K562 (cell line): ENCODE results near the gene ARHGDIA. TPM values are rescaled to one million over a fixed set of nuclear protein-coding genes. Genes with fewer than 3 reads are reported as not detected.
A peak's percentile ranks its signal among the peaks of the same experiment; 100 is the strongest.

Source experiments
- ATAC-seq: fragments of 200-7000 bp; cut with Tn5 transposase; 3 replicates; pipeline ENCODE4 v1.9.1; 2020; ENCODE audit warnings: moderate library complexity
- BruUV-seq: library from RNA; stranded (reverse); fragments of 400-500 nt; replicated peaks from 2 replicates; lab custom pipeline; 2021; lab: Mats Ljungman, UMichigan
- CTCF ChIA-PET: fragments of 300-600 bp; formaldehyde crosslinking; extraction: SDS; loops from one replicate; lab custom pipeline; 2021; ENCODE audit warnings: low intra/inter-chr PET ratio; lab: Yijun Ruan, JAX
- POLR2A ChIA-PET: fragments of 300-600, 350-650 bp; sonication (Branson Sonifier 250); formaldehyde crosslinking; extraction: SDS; loops from one replicate; lab custom pipeline; 2021; ENCODE audit warnings: antibody characterized with exemption, inconsistent platforms; lab: Yijun Ruan, JAX
- DNase-seq, 4 experiments: peaks; one replicate each; pipeline versions ENCODE4 v3.0.0 to v3.0.0-alpha.2; 2011 to 2018; ENCODE audit warnings: low spot score in 3 of 4, mixed read lengths in 3 of 4; ENCODE audit errors: extremely low read depth in 1 of 4
- FAIRE-seq: peaks from 2 replicates; lab custom pipeline; 2011; peaks lifted over from hg19 to GRCh38; lab: Jason Lieb, UNC
- H2AFZ ChIP-seq: 2 replicates; pipeline ENCODE4 v1.6.0; 2011; ENCODE audit warnings: low read depth, low read length, control low read depth, inconsistent platforms
- H3K27ac ChIP-seq: fragments of 200-600 bp; 3 replicates; pipeline ENCODE4 v1.8.0; 2011; ENCODE audit warnings: low read depth, mild to moderate bottlenecking, control low read depth, inconsistent platforms, low read length, moderate library complexity, mixed read lengths; ENCODE audit errors: extremely low read depth
- H3K27me3 ChIP-seq, 2 experiments: fragments of 300-600 bp in 1 of 2; 2 replicates in 1 of 2; 3 replicates in 1 of 2; pipeline versions ENCODE4 v1.6.0 to v1.8.0; 2011; ENCODE audit warnings: inconsistent platforms in 2 of 2, low read length in 2 of 2, mild to moderate bottlenecking in 1 of 2, mixed read lengths in 1 of 2, moderate library complexity in 1 of 2; ENCODE audit not compliant: control insufficient read depth in 2 of 2, insufficient read depth in 2 of 2
- H3K36me3 ChIP-seq: fragments of 300-600 bp; 3 replicates; pipeline ENCODE4 v1.8.0; 2011; ENCODE audit warnings: mild to moderate bottlenecking, low read length, inconsistent platforms; ENCODE audit not compliant: control insufficient read depth, insufficient read depth
- H3K4me1 ChIP-seq, 2 experiments: fragments of 200-600 bp in 1 of 2; replicated peaks in 1 of 2; 2 replicates in 1 of 2; 3 replicates in 1 of 2; pipeline versions ENCODE4 v1.5.1 to v1.8.0; 2011; ENCODE audit warnings: inconsistent platforms in 2 of 2, low read length in 2 of 2, mild to moderate bottlenecking in 1 of 2, mixed read lengths in 1 of 2, moderate library complexity in 1 of 2; ENCODE audit not compliant: control insufficient read depth in 2 of 2, insufficient read depth in 2 of 2
- H3K4me2 ChIP-seq: 2 replicates; pipeline ENCODE4 v1.6.1; 2011; ENCODE audit warnings: low read length, control low read depth, inconsistent platforms, mixed read lengths; ENCODE audit not compliant: insufficient read depth
- H3K4me3 ChIP-seq: fragments of 200-600 bp; sonication (generic), shearing (Covaris generic); 2 replicates; pipeline ENCODE4 v1.5.1; 2016; ENCODE audit warnings: control low read depth, inconsistent platforms
- H3K79me2 ChIP-seq: fragments of 200-600 bp; 3 replicates; pipeline ENCODE4 v1.8.0; 2011; ENCODE audit warnings: low read length, inconsistent platforms; ENCODE audit not compliant: control insufficient read depth, insufficient read depth
- H3K9ac ChIP-seq, 2 experiments: 2 replicates each; pipeline versions ENCODE4 v1.6.0 to v1.6.1; 2011; ENCODE audit warnings: low read depth in 2 of 2, low read length in 2 of 2, control low read depth in 1 of 2, inconsistent platforms in 1 of 2, mild to moderate bottlenecking in 1 of 2, mixed read lengths in 1 of 2; ENCODE audit not compliant: insufficient read depth in 1 of 2
- H3K9me1 ChIP-seq: one replicate; pipeline ENCODE4 v1.6.0; 2011; ENCODE audit warnings: inconsistent platforms, mild to moderate bottlenecking, low read length, moderate library complexity; ENCODE audit not compliant: control insufficient read depth, insufficient read depth
- H3K9me3 ChIP-seq: replicated peaks from 2 replicates; pipeline ENCODE4 v1.5.1; 2011; ENCODE audit warnings: low read depth, low read length, inconsistent platforms; ENCODE audit not compliant: control insufficient read depth, insufficient read depth
- H4K20me1 ChIP-seq: replicated peaks from 2 replicates; pipeline ENCODE4 v1.6.1; 2011; ENCODE audit warnings: low read length, inconsistent platforms, mixed read lengths; ENCODE audit not compliant: control insufficient read depth, insufficient read depth
- BRD9 ChIP-seq: fragments of 450-650 bp; IDR thresholded peaks from 2 replicates; pipeline ENCODE4 v1.6.1; 2018; ENCODE audit warnings: low read depth; ENCODE audit not compliant: partially characterized antibody
- FIP1L1 ChIP-seq: fragments of 200-400 bp; formaldehyde crosslinking; IDR thresholded peaks from 2 replicates; pipeline ENCODE4 v1.6.1; 2018; ENCODE audit warnings: mild to moderate bottlenecking, low read depth, low read length; ENCODE audit not compliant: poor library complexity, severe bottlenecking
- MAFK ChIP-seq: IDR thresholded peaks from 2 replicates; pipeline ENCODE4 v1.6.1; 2011; ENCODE audit warnings: low read length, improper control_type of control experiment
- MEIS2 ChIP-seq: fragments of 450-650 bp; IDR thresholded peaks from 2 replicates; pipeline ENCODE4 v1.6.1; 2014; ENCODE audit warnings: mild to moderate bottlenecking; ENCODE audit not compliant: partially characterized antibody
- NR2C1 ChIP-seq, 2 experiments: fragments of 450-650 bp; IDR thresholded peaks; 2 replicates each; pipeline ENCODE4 v1.6.1; 2017; ENCODE audit warnings: mild to moderate bottlenecking in 2 of 2, antibody characterized with exemption in 1 of 2, inconsistent platforms in 1 of 2, missing compliant biosample characterization in 1 of 2, missing genetic modification characterization in 1 of 2
- POLR2A ChIP-seq: fragments of 450-650 bp; conservative IDR thresholded peaks from 2 replicates; pipeline ENCODE4 v1.6.1; 2016
- POLR2B ChIP-seq: fragments of 450-650 bp; IDR thresholded peaks from 2 replicates; pipeline ENCODE4 v1.6.1; 2018; ENCODE audit warnings: low read depth; ENCODE audit not compliant: partially characterized antibody
- POLR2G ChIP-seq: fragments of 200-400 bp; formaldehyde crosslinking; IDR thresholded peaks from 2 replicates; pipeline ENCODE4 v1.6.1; 2017; ENCODE audit warnings: low read depth, mild to moderate bottlenecking, antibody characterized with exemption, low read length, moderate library complexity
- RBFOX2 ChIP-seq: fragments of 200-400 bp; formaldehyde crosslinking; IDR thresholded peaks from 2 replicates; pipeline ENCODE4 v1.6.1; 2017; ENCODE audit warnings: low read depth, mild to moderate bottlenecking, low read length, moderate library complexity
- RBM22 ChIP-seq: fragments of 200-400 bp; formaldehyde crosslinking; IDR thresholded peaks from 2 replicates; pipeline ENCODE4 v1.6.1; 2018; ENCODE audit warnings: low read length, low read depth; ENCODE audit not compliant: poor library complexity, severe bottlenecking
- SAP30 ChIP-seq: fragments of 200-600 bp; sonication (generic); IDR thresholded peaks from 2 replicates; pipeline ENCODE4 v1.6.1; 2012; ENCODE audit warnings: borderline replicate concordance, low read depth, mild to moderate bottlenecking, moderate library complexity, low read length, control low read depth, inconsistent platforms; ENCODE audit not compliant: insufficient read depth, poor library complexity, severe bottlenecking
- STAG1 ChIP-seq: sonication (generic); formaldehyde crosslinking; IDR thresholded peaks from 2 replicates; pipeline ENCODE4 v1.5.0; 2020; ENCODE audit warnings: missing genetic modification reagents, borderline replicate concordance
- SUPT5H ChIP-seq: fragments of 450-650 bp; IDR thresholded peaks from 2 replicates; pipeline ENCODE4 v1.6.1; 2016
- ZBTB17 ChIP-seq: fragments of 450-650 bp; formaldehyde crosslinking; IDR thresholded peaks from 2 replicates; pipeline ENCODE4 v1.4.0; 2020; ENCODE audit warnings: mild to moderate bottlenecking
- ZFP30 ChIP-seq: fragments of 250-450 bp; sonication (Bioruptor Pico); IDR thresholded peaks from 2 replicates; pipeline ENCODE4 v1.8.0; 2022; ENCODE audit warnings: moderate library complexity, mild to moderate bottlenecking, inconsistent platforms, borderline replicate concordance
- ZNF699 ChIP-seq: fragments of 250-450 bp; sonication (Bioruptor Pico); IDR thresholded peaks from 2 replicates; pipeline ENCODE4 v1.8.0; 2021; ENCODE audit warnings: mild to moderate bottlenecking, moderate library complexity; ENCODE audit not compliant: insufficient replicate concordance
- ZNF717 ChIP-seq: fragments of 250-450 bp; sonication (Bioruptor Pico); IDR thresholded peaks from 2 replicates; pipeline ENCODE4 v1.5.0; 2021
- WGBS: fragments of 100-300 bp; shearing (Covaris generic); methylation state at CpG from one replicate; pipeline ENCODE4 v1.1.6; 2016; ENCODE audit warnings: low coverage, mixed read lengths; ENCODE audit not compliant: insufficient coverage; ENCODE audit errors: missing lambda C conversion rate; 5-methylcytosine and 5-hydroxymethylcytosine counted together
- in situ Hi-C: fragments of 300-500 bp; cut with MboI; formaldehyde crosslinking; loops from 4 replicates; pipeline ENCODE4 v1.15.0; 2018; ENCODE audit warnings: inconsistent platforms, mixed read lengths
- intact Hi-C: fragments of 100-400 bp; cut with micrococcal nuclease; formaldehyde crosslinking; loops from 2 replicates; pipeline ENCODE4 v1.14.2; 2022
- polyA plus RNA-seq, 8 experiments: library from polyadenylated mRNA; depleted of rRNA in 4 of 8; stranded (reverse) in 5 of 8; unstranded in 3 of 8; fragments of >200 nt; fragmentation: Nextera tagmentation in 2 of 8; fragmentation: Illumina TruSeq in 1 of 8; extraction: Ambion mirVana in 2 of 8; extraction: Trizol in 1 of 8; gene quantifications; 2 replicates each; pipeline versions ENCODE4 v1.2.1 to v1.2.3, GENCODE V29; 2011 to 2014; ENCODE audit warnings: inconsistent platforms in 1 of 8, missing spikeins in 1 of 8
- total RNA-seq, 7 experiments: library from RNA; depleted of rRNA in 6 of 7; stranded (reverse); fragments of >200 nt in 6 of 7; fragmentation: Illumina TruSeq in 2 of 7; extraction: Trizol in 2 of 7; gene quantifications; 2 replicates each; pipeline versions ENCODE4 v1.2.1 to v1.2.3, GENCODE V29; 2011 to 2021; ENCODE audit warnings: low replicate concordance in 1 of 7

The ARHGDIA gene
- total and polyA plus RNA-seq, 9 of the 15 experiments (the other 6 are each of a cell fraction or from before 2014, with no cell fraction given) = 9.6 to 340 (median 97.6) TPM

GRCh38 chr17:81844327-81844851 is 26.7 kb downstream of the ARHGDIA start:
- intact Hi-C loops (no loop called here), in situ Hi-C loops (no loop called here)
- POLR2A ChIA-PET = interaction anchor here (0.9 to 8.0 kb wide), 8 partner anchors 9 to 25 kb away, joined by 3 to 85 read pairs (median 8); partner anchors contain the start of genes MCRIP1 and P4HB
- WGBS = 96% methylated on average over 12 of the region's 14 CpGs
- ATAC-seq = no peak
- Histone ChIP-seq H3K4me1 (peaks cover 0 to 45% of the 10 kb centered on the region in 2 experiments; a peak in 2 of 5 replicates), H3K9me3 (no peaks in the 10 kb centered on the region), H2AFZ (no peak overlapping the region), H3K9me1 (no peaks in the 10 kb centered on the region), H3K4me3 (no peak overlapping the region), H3K79me2 (no peaks in the 10 kb centered on the region), H4K20me1 (peaks cover 13% of the 10 kb centered on the region), H3K9ac (no peak overlapping the region; a peak in 1 of 4 replicates), H3K27ac (no peak overlapping the region), H3K4me2 (no peak overlapping the region), H3K27me3 (no peaks in the 10 kb centered on the region), H3K36me3 (peaks cover 63% of the 10 kb centered on the region; the same call in 2 of the 3 replicates)
- no peak for DNase-seq
- no TSS peak for BruUV-seq
- no peak for FAIRE-seq
- TF ChIP-seq SAP30 (no peak), FIP1L1 (peak; percentile 25), ZNF699 (CRISPR knock-in tag) (no peak), NR2C1 (IDR thresholded peaks at IDR 0.05) (no peak), NR2C1 (tag; IDR thresholded peaks at IDR 0.05) (no peak), RBFOX2 (peak; percentile 64), STAG1 (CRISPR knock-in tag) (no peak), RBM22 (peak; percentile 76), POLR2A (peak; percentile 43; the same call in 1 of the 2 replicates), MEIS2 (no peak), ZBTB17 (CRISPR knock-in tag) (no peak), POLR2G (peak; percentile 73), SUPT5H (peak; percentile 35), BRD9 (no peak), POLR2B (peak; percentile 3), MAFK (no peak), ZFP30 (CRISPR knock-in tag) (no peak), ZNF717 (CRISPR knock-in tag) (no peak)
- CTCF ChIA-PET = no interaction called here
